GM18868 (cell line): ENCODE measurements around the gene CMC1.
A peak's percentile ranks its signal among the peaks of the same experiment; 100 is the strongest.
"Not testable (repeated sequence)": the region's sequence is repeated elsewhere in the genome, so short reads cannot be mapped to it uniquely, and the experiment has no call there.

Experiments
- ATAC-seq: cut with Tn5 transposase; IDR thresholded peaks from one replicate; pipeline ENCODE4 v1.9.1; 2021; ENCODE audit warnings: mild to moderate bottlenecking, moderate library complexity; ENCODE audit not compliant: unreplicated experiment

The CMC1 gene, protein sequence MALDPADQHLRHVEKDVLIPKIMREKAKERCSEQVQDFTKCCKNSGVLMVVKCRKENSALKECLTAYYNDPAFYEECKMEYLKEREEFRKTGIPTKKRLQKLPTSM

GRCh38 chr3:28241221-28242160 is at the start of gene CMC1:
TSS of gene CMC1 (plus strand) at chr3:28241619. CDS start at chr3:28241794, 175 bp downstream.
- ATAC-seq = peak; percentile 97

DNA sequence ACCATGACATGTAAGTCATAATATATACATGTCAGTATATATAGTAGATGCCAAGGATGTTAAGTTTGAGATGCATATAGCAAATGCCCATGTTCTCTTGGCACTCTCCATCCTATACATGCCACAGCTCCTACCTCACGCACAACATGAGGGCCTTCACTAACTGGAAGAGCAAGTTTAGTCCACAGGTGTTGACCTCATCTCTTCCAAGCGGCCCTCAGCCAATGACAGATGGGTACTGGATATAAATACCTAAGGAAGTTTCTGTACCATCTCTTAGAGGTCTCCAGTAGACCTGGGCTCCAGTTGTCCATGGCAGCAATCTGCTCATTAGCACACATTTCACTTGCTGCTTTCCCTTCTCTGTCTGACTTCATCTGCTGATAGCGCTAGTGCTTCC is 43.3 kb upstream of the CMC1 start:
- ATAC-seq = no peak

- ATAC-seq = no peak
Observed at GRCh38 chr3:28198974-28199373, 42.4 kb upstream of the CMC1 start.

DNA sequence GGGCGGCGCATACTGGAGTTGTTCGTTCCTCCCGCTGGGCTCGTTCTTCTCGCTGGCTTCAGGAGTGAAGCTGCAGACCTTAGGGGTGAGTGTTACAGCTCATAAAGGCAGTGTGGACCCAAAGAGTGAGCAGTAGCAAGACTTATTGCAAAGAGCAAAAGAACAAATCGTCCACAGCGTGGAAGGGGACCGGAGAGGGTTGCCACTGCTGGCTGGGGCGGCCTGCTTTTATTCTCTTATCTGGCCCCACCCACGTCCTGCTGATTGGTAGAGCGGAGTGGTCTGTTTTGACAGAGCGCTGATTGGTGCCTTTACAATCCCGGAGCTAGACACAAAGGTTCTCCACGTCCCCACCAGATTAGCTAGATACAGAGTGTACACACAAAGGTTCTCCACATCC is 41.8 kb upstream of the CMC1 start:
- not testable (repeated sequence) for ATAC-seq

GRCh38 chr3:28200366-28200848 is 41.0 kb upstream of the CMC1 start:
- not testable (repeated sequence) for ATAC-seq

DNA sequence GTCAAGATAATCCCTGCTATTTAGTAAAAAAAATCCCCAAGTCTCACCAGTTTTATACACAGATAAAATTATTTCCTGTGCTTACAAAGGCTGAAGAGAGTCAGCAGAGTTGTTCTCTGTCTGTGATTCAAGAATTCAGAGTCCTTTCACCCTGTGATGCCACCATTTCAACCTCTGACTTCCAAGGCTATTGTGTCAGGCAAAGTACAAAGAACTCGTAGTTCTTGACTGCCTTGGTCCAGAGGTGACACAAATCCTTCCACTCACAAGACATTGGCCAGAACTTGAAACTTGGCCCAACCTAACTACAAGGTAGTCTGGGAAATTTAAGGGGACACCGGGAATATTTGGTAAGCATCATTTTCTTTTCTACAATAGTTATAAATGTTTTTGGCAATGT is 34.9 kb upstream of the CMC1 start:
- ATAC-seq = no peak

GRCh38 chr3:28207000-28207733 is 34.3 kb upstream of the CMC1 start:
- no peak for ATAC-seq

DNA sequence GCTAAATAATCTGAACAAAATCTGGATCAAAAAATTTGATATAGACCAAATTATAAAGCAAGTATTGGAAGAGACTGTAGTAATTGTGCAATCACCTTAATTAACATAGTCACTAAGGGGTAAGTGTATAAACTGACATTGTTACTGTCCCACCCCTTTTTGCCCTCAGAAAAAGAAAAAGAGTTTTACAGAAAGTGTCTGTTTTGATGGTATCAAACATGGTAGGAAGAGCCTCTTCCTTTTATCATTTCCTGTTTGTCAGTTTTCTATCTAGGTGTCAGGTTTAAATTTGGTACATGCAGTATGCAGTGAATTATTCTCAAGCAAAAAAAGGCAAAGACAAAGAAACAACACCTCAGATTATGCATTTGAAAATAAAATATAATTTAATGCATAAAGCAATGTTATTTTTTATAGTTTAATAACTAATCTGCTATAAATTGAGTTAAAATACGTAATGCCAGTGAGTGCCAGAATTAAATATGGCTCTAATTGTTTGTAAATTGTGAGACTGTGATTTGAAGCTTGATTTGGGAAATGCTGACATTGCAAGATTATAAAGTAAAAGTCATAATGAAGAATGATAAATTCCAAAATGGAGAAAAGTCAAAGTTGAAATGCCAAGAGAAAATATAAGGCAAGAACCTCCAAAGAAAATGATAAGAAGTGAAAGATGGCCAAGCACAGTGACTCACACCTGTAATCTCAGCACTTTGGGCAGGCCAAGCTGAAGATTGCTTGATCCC is 30.3 kb upstream of the CMC1 start:
- ATAC-seq = no peak

DNA sequence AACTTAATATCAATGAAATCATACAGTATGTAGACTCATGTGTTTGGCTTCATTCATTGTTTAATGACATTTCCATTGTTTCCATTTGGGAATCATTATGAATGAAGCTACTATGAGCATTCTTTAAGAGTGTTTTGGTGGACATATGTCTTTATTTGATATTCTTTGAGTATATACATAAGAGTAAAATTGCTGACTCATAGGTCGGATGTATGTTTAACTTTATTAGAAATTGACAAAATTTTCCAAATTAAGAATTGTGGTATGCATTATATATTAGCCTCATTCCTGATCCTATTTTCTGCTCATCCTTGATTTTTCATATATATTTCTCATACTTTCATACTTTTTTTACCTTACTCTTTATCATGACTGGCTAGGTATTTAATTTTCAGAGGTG is 28.7 kb upstream of the CMC1 start:
- ATAC-seq = no peak

DNA sequence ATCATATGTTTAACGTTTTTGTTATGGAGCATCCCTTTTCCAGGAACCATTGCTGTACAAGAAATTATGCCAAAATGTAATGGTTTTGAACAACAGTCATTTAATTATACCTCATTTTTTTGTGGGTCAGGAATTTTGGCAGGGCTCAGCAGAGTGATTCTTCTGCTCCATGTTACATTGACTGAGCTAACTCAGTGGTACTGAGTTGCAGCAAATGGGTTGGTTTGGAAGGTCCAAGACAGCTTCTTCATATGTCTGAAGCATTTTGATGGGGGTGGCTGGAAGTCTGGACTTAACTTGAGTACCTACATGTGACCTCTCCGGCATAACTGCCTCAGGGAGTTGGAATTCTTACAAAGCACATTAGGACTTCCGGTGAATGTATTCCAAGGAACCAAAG is 26.0 kb upstream of the CMC1 start:
- no peak for ATAC-seq

- ATAC-seq = no peak
Observed at GRCh38 chr3:28218071-28218916, 23.1 kb upstream of the CMC1 start.

DNA sequence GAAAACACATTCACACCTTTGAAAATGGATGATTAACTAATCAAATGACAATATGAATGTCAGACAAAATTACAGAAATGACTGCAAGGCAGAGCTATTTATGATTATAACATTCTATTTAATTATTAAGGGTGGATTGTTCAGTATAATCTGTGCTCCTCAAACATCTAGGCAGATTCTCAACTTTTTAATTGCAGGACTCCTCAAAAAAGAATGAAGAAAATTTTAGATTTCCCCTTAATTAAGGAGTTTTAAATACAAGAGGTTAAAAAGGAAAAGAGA is 22.6 kb upstream of the CMC1 start:
- ATAC-seq = no peak

DNA sequence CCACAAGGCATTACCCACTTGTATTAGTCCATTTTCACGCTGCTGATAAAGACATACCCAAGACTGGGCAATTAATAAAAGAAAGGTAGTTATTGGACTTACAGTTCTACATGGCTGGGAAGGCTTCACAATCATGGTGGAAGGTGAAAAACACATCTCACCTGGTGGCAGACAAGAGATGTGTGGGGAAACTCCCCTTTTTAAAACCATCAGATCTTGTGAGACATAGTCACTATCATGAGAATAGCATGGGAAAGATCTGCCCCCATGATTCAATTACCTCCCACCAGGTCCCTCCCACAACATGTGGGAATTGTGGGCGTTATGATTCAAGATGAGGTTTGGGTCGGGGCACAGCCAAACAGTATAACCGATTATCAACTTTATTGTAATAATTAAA is 17.0 kb upstream of the CMC1 start:
- ATAC-seq = no peak

DNA sequence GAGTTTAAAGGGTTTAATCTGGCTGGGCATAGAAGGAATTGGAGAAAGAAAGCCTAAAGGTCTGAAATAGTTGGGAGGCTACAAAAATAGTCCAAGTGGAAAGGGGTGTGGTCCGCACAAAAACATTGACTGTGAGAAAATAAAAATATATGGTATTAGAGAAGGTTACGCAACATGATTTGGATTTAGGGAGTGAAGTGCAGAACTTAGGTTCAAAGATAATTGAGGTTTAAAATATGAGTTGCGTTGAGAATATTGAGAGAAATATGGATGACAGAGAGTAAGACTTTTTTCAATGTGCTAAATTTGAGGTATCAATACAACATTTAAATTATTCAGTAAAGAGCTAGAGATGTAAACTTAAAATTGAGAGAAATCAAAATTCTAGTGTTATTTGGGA is 15.4 kb upstream of the CMC1 start:
- no peak for ATAC-seq

GRCh38 chr3:28228623-28229022 is 12.8 kb upstream of the CMC1 start:
- ATAC-seq = no peak

DNA sequence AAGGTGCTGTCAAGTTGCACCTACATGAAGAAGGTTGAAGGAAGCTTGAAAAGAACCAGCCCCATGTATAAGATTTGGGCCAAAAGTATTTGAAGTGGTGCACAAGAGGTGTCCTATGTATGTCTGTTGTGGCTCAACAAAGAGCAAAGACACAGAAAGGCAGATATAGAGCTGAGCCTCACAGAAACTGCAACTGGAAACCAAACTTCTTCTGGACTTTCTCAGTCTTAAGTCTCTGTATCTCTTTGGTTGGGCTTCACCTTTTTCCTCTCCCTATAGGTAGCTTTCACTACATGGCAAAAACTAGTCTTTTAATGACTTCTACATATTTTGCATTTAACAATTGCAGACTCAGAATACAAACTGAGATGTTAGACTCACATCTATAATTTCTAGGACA is 8.8 kb upstream of the CMC1 start:
- no peak for ATAC-seq

- no peak for ATAC-seq
Observed at GRCh38 chr3:28234454-28234853, 7.0 kb upstream of the CMC1 start.

DNA sequence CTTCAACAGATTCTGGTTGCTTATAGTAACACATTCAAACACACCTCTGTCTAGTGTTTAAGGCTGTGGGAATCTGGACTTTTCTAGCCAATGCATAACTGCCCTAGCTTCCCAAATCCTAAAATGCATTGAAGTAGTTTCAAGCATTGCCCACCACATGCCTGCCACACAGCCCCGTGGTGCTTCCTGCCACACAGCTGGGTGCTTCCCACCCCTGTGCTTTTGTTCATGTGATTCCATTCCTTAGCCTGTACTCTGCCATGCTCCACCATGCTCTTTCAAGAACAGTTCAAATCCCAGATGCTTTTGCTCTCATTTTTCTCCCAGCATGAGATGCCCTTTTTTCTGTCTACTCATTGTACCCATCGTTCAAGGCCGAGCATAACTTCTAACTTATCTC is 2.3 kb upstream of the CMC1 start:
- no peak for ATAC-seq

- no peak for ATAC-seq
Observed at GRCh38 chr3:28240441-28240840, 978 bp upstream of the CMC1 start.

GRCh38 chr3:28242519-28242918 is 1.1 kb downstream of the CMC1 start:
- no peak for ATAC-seq
